Parathyroid adenoma (tissue), 2 donors: ENCODE results near the gene RBM4.

Experiments
- H2AFZ ChIP-seq: fragments of 300-600 bp; sonication (generic); one replicate; pipeline ENCODE4 v1.7.0; 2017; ENCODE audit warnings: antibody characterized with exemption, mild to moderate bottlenecking
- H3K27ac ChIP-seq: fragments of 300-600 bp; sonication (generic); one replicate; pipeline ENCODE4 v1.7.0; 2017
- H3K27me3 ChIP-seq: fragments of 300-600 bp; sonication (generic); one replicate; pipeline ENCODE4 v1.7.0; 2017; ENCODE audit warnings: low read length; ENCODE audit not compliant: control insufficient read depth, insufficient read depth
- H3K36me3 ChIP-seq: fragments of 300-600 bp; sonication (generic); one replicate; pipeline ENCODE4 v1.7.0; 2017; ENCODE audit warnings: low read length; ENCODE audit not compliant: control insufficient read depth, insufficient read depth
- H3K4me1 ChIP-seq: fragments of 300-600 bp; sonication (generic); one replicate; pipeline ENCODE4 v1.7.0; 2017; ENCODE audit warnings: control low read depth
- H3K4me2 ChIP-seq: fragments of 300-600 bp; sonication (generic); one replicate; pipeline ENCODE4 v1.7.0; 2017; ENCODE audit warnings: low read length
- H3K4me3 ChIP-seq: fragments of 300-600 bp; sonication (generic); one replicate; pipeline ENCODE4 v1.7.0; 2017; ENCODE audit warnings: low read depth, low read length
- H3K79me2 ChIP-seq: fragments of 300-600 bp; sonication (generic); one replicate; pipeline ENCODE4 v1.7.0; 2017; ENCODE audit warnings: control low read depth
- H3K9ac ChIP-seq: fragments of 300-600 bp; sonication (generic); one replicate; pipeline ENCODE4 v1.7.0; 2017; ENCODE audit warnings: mild to moderate bottlenecking
- H3K9me3 ChIP-seq: fragments of 300-600 bp; sonication (generic); one replicate; pipeline ENCODE4 v1.7.0; 2017; ENCODE audit warnings: low read length; ENCODE audit not compliant: control insufficient read depth
- TF ChIP-seq, protein P1 (sequence below): fragments of 300-600 bp; sonication (generic); IDR thresholded peaks from one replicate; pipeline ENCODE4 v1.7.0; 2017; ENCODE audit warnings: antibody characterized with exemption, mild to moderate bottlenecking
- donor health status: primary hyperparathyroidism.

Gene RBM4

DNA sequence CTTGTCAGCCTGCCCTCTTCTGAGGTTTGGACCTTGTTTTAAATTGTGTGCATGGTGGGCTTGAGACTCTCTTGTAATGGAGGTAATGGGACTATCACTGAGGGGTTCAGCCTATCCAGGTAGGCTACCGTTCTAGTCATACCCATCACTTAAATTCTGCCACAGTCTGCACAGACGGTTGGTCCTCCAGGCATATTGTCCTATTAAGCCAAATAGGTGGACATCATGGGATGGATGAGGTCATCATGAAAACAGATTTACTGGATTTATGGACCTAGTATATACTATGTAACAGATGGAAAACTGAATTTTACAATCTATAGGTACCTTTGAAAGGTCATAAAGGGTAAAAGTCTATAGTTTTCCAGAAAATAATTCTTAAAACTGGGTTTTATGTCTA, 9.1 kb upstream of the RBM4 start:
- no peak overlapping the region for H3K9ac ChIP-seq
- TF ChIP-seq, protein P1, sequence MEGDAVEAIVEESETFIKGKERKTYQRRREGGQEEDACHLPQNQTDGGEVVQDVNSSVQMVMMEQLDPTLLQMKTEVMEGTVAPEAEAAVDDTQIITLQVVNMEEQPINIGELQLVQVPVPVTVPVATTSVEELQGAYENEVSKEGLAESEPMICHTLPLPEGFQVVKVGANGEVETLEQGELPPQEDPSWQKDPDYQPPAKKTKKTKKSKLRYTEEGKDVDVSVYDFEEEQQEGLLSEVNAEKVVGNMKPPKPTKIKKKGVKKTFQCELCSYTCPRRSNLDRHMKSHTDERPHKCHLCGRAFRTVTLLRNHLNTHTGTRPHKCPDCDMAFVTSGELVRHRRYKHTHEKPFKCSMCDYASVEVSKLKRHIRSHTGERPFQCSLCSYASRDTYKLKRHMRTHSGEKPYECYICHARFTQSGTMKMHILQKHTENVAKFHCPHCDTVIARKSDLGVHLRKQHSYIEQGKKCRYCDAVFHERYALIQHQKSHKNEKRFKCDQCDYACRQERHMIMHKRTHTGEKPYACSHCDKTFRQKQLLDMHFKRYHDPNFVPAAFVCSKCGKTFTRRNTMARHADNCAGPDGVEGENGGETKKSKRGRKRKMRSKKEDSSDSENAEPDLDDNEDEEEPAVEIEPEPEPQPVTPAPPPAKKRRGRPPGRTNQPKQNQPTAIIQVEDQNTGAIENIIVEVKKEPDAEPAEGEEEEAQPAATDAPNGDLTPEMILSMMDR: no peak

DNA sequence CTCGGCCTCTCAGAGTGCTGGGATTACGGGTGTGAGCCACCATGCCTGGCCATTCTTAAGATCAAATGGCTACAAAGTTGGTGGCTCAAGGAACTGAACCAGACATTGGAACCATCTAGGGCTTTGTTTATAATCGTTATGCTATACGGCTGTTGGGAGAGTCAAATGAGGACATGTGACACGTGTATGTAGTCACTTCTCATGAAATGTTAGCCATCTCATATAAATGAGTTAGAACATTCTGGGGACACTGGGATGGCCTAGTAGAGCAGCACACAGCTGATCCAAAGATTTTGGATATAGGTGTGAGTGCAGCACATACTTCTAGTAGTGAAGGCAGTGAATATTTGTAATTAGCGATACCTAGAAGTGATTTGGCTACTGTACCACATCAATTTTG, 6.6 kb upstream of the RBM4 start:
- H3K36me3 ChIP-seq: no peaks in the 10 kb centered on the region
- peaks cover 19% of the 10 kb centered on the region for H3K79me2 ChIP-seq
- H3K27me3 ChIP-seq: no peaks in the 10 kb centered on the region
- TF ChIP-seq, protein P1: no peak
- H3K4me1 ChIP-seq: peaks cover 4% of the 10 kb centered on the region
- no peak overlapping the region for H3K4me2 ChIP-seq
- no peak overlapping the region for H3K9ac ChIP-seq
- peak overlapping the region; percentile 24 for H3K27ac ChIP-seq
- no peaks in the 10 kb centered on the region for H3K9me3 ChIP-seq
- H3K4me3 ChIP-seq: no peak overlapping the region
- no peak overlapping the region for H2AFZ ChIP-seq

More for the DNA sequence above, 9.1 kb upstream of the RBM4 start:
- no peaks in the 10 kb centered on the region for H3K36me3 ChIP-seq
- H3K4me1 ChIP-seq: peaks cover 4% of the 10 kb centered on the region
- no peak overlapping the region for H3K4me2 ChIP-seq
- H3K4me3 ChIP-seq: no peak overlapping the region
- no peak overlapping the region for H2AFZ ChIP-seq
- peaks cover 36% of the 10 kb centered on the region for H3K79me2 ChIP-seq
- H3K9me3 ChIP-seq: no peaks in the 10 kb centered on the region
- H3K27me3 ChIP-seq: no peaks in the 10 kb centered on the region
- H3K27ac ChIP-seq: no peak overlapping the region

DNA sequence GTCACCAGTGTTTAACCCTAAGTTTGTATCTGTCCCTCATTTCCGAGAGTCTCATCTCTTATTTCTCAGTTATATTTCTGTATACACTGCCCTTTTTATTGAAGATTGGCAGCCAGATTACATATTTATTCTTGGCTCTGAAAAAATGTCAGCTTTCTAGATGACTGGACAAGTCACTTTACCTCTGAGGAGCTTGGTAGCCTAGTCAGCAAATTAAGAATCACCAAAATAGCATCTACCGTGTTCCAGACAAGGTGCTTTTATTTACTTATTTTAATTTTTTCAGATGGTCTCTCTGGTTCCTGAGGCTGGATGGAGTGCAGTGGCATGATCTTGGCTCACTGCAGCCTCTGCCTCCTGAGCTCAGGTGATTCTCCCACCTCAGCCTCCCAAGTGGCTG, 5.6 kb upstream of the RBM4 start:
- TF ChIP-seq, protein P1: no peak
- no peak overlapping the region for H3K9ac ChIP-seq
- H3K9me3 ChIP-seq: no peaks in the 10 kb centered on the region
- peaks cover 18% of the 10 kb centered on the region for H3K79me2 ChIP-seq
- no peaks in the 10 kb centered on the region for H3K27me3 ChIP-seq
- no peak overlapping the region for H3K4me2 ChIP-seq
- no peak overlapping the region for H3K4me3 ChIP-seq
- peaks cover 4% of the 10 kb centered on the region for H3K4me1 ChIP-seq
- no peaks in the 10 kb centered on the region for H3K36me3 ChIP-seq
- H2AFZ ChIP-seq: no peak overlapping the region
- peak overlapping the region; percentile 15 for H3K27ac ChIP-seq

DNA sequence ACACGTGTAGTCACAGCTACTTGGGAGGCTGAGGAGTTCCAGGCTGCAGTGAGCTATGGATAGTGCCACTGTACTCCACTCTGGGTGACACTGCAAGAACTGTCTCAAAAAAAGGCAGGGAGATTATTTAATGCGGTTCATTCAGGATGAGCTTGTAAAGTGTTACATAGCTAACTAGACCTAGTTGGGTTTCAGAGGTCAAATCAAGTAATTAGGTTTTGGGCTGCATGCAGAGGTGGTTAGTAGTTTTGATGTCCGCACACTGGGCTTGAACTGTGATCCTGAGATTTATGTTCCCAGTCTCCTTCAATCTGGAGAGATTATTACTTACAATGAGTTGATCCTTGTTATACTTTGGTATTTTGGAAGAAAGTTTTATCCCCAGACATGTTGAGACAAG, 2.1 kb upstream of the RBM4 start:
- no peak overlapping the region for H3K4me3 ChIP-seq
- peaks cover 28% of the 10 kb centered on the region for H3K79me2 ChIP-seq
- H3K4me1 ChIP-seq: peaks cover 11% of the 10 kb centered on the region
- no peaks in the 10 kb centered on the region for H3K9me3 ChIP-seq
- no peaks in the 10 kb centered on the region for H3K27me3 ChIP-seq
- TF ChIP-seq, protein P1: no peak
- H3K36me3 ChIP-seq: no peaks in the 10 kb centered on the region
- H2AFZ ChIP-seq: no peak overlapping the region
- H3K27ac ChIP-seq: no peak overlapping the region
- H3K4me2 ChIP-seq: no peak overlapping the region
- no peak overlapping the region for H3K9ac ChIP-seq

DNA sequence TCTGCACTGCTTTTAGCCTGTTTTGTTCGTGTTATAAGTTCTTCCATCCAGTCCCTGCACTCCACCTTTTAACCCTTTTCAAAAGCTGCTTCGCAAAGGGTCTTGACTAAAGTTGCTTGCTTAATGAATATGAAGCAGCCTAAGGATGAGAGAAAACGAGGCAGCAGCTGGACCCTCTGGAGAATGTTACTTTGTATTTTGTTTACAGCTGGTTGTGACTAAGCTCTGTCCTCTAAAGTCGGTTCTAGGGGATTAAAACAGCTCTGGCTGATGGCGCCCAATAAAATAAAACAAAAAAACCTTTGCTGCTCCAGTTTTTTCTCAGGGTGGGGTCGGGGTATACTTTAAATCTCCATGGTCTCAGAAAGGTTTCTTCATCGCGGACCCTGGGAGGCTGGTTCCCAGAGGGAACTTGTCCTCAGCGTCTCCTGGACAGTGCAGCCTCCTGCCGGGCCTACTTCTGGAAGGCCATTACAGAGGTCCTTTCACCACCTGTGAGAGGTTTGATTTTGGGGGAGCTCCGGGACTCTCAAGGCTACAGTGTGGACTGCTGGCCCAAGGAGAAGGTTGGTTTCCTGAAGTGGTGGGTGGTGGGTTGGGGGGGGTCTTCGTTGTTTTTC, 836 bp upstream of the RBM4 start:
- no peaks in the 10 kb centered on the region for H3K36me3 ChIP-seq
- H3K27me3 ChIP-seq: no peaks in the 10 kb centered on the region
- H3K27ac ChIP-seq: peak overlapping the region; percentile 63
- H2AFZ ChIP-seq: peak overlapping the region; percentile 68
- H3K4me2 ChIP-seq: peak overlapping the region; percentile 84
- TF ChIP-seq, protein P1: no peak
- H3K9ac ChIP-seq: no peak overlapping the region
- H3K4me1 ChIP-seq: peaks cover 8% of the 10 kb centered on the region
- no peaks in the 10 kb centered on the region for H3K9me3 ChIP-seq
- H3K79me2 ChIP-seq: peaks cover 31% of the 10 kb centered on the region
- peak overlapping the region; percentile 49 for H3K4me3 ChIP-seq
